HepG2 (cell line): ENCODE data around the gene ALG14. TPM values are rescaled to one million over a fixed set of nuclear protein-coding genes. Genes with fewer than 3 reads are reported as not detected.
A peak's percentile ranks its signal among the peaks of the same experiment; 100 is the strongest.

ENCODE experiments used
- KLF6 ChIP-seq: IDR thresholded peaks from 2 replicates; pipeline ENCODE4 v1.8.0; 2016; ENCODE audit warnings: missing biosample characterization, missing genetic modification reagents
- KMT2A ChIP-seq: sonication (generic); formaldehyde crosslinking; IDR thresholded peaks from 2 replicates; pipeline ENCODE4 v1.4.0; 2020; ENCODE audit warnings: missing genetic modification reagents
- MAFF ChIP-seq: IDR thresholded peaks from 2 replicates; pipeline ENCODE4 v1.6.1; 2011; ENCODE audit warnings: low read depth, low read length, improper control_type of control experiment
- NFKB2 ChIP-seq: sonication (generic); formaldehyde crosslinking; IDR thresholded peaks from 2 replicates; pipeline ENCODE4 v1.4.0; 2020; ENCODE audit warnings: missing genetic modification reagents, borderline replicate concordance
- NFYB ChIP-seq: sonication (generic); formaldehyde crosslinking; IDR thresholded peaks from 2 replicates; pipeline ENCODE4 v1.4.0; 2020; ENCODE audit warnings: missing genetic modification reagents
- ZMYM4 ChIP-seq: sonication (generic); formaldehyde crosslinking; IDR thresholded peaks from 2 replicates; pipeline ENCODE4 v1.8.1; 2023; ENCODE audit warnings: mild to moderate bottlenecking, missing genetic modification reagents
- ZNF142 ChIP-seq: sonication (generic); formaldehyde crosslinking; IDR thresholded peaks from 2 replicates; pipeline ENCODE4 v1.4.0; 2020; ENCODE audit warnings: missing genetic modification reagents
- ZNF292 ChIP-seq: sonication (generic); formaldehyde crosslinking; IDR thresholded peaks from 2 replicates; pipeline ENCODE4 v1.8.1; 2022; ENCODE audit warnings: mild to moderate bottlenecking, low read depth, missing genetic modification reagents, borderline replicate concordance
- ZNF414 ChIP-seq: sonication (generic); formaldehyde crosslinking; IDR thresholded peaks from 2 replicates; pipeline ENCODE4 v1.5.0; 2020; ENCODE audit warnings: missing genetic modification reagents
- polyA plus RNA-seq, 8 experiments: library from polyadenylated mRNA; depleted of rRNA in 3 of 8; stranded (reverse) in 7 of 8; unstranded in 1 of 8; fragments of >200 nt; fragmentation: Illumina TruSeq in 4 of 8; extraction: Trizol in 4 of 8; gene quantifications; 2 replicates each; pipeline versions ENCODE4 v1.2.1 to v1.2.3, GENCODE V29; 2011 to 2016; ENCODE audit warnings: low read depth in 4 of 8, missing spikeins in 1 of 8, mixed read lengths in 1 of 8; ENCODE audit not compliant: insufficient read depth in 1 of 8
- total RNA-seq, 5 experiments: library from RNA; depleted of rRNA; stranded (reverse); fragments of >200 nt; fragmentation: Illumina TruSeq; extraction: Trizol; gene quantifications; 2 replicates each; pipeline ENCODE4 v1.2.3, GENCODE V29; 2016; ENCODE audit warnings: low read depth in 1 of 5
- TF ChIP-seq, protein P1 (sequence below): sonication (generic); formaldehyde crosslinking; IDR thresholded peaks from 2 replicates; pipeline ENCODE4 v1.5.1; 2020; ENCODE audit warnings: mild to moderate bottlenecking, missing genetic modification reagents
- TF ChIP-seq, protein P2 (sequence below): sonication (generic); formaldehyde crosslinking; conservative IDR thresholded peaks from 2 replicates; pipeline ENCODE4 v1.4.0; 2020; ENCODE audit warnings: missing genetic modification reagents
- TF ChIP-seq, protein P3 (sequence below): IDR thresholded peaks from 2 replicates; pipeline ENCODE4 v1.6.1; 2016; ENCODE audit warnings: low read depth, borderline replicate concordance

The ALG14 gene
- total and polyA plus RNA-seq, 2 of the 13 experiments (the other 11 are each of a cell fraction or from before 2014, with no cell fraction given), result 4.5 to 12.7 TPM

DNA sequence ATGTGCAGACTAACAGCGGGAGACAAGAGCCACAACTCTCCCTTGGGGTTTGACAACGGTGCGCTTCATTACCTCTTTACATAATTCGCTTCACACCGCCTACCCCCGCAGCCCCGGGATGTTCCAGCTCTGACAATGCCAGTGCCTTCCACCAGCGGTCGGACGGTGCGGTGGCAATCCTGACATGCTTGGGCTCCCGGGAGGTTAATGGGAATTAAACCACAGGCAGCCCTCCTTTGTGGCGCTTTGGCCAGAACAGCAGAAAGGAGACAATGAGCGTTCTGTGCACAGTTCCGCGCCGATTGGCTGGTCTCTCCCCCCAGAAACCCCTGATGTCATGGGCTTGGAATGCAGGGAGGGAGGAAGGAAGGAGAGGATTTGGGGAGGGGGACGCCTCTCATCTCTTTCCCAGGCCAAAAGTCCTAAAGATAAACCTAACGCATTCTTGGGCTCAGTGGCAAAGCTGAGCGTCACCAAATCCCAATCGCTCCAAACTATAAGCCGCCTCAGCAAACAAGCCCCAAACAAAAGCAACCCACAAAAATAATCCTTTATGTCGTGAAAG is 147.1 kb downstream of the ALG14 start (continued):
- TF ChIP-seq ZNF292 (CRISPR knock-in tag) (peak; percentile 54; the same call in 1 of the 2 replicates), KLF6 (peak; percentile 5; the same call in 1 of the 2 replicates), ZMYM4 (CRISPR knock-in tag) (peak; percentile 69), ZNF414 (CRISPR knock-in tag) (0 out of 2 replicates have a peak, but pooled peaks have one; percentile 40), NFKB2 (CRISPR knock-in tag) (no peak), NFYB (peak; percentile 41; the same call in 1 of the 2 replicates), KMT2A (CRISPR knock-in tag) (no peak), ZNF142 (CRISPR knock-in tag) (0 out of 2 replicates have a peak, but pooled peaks have one; percentile 43), MAFF (no peak)
- TF ChIP-seq, protein P1, sequence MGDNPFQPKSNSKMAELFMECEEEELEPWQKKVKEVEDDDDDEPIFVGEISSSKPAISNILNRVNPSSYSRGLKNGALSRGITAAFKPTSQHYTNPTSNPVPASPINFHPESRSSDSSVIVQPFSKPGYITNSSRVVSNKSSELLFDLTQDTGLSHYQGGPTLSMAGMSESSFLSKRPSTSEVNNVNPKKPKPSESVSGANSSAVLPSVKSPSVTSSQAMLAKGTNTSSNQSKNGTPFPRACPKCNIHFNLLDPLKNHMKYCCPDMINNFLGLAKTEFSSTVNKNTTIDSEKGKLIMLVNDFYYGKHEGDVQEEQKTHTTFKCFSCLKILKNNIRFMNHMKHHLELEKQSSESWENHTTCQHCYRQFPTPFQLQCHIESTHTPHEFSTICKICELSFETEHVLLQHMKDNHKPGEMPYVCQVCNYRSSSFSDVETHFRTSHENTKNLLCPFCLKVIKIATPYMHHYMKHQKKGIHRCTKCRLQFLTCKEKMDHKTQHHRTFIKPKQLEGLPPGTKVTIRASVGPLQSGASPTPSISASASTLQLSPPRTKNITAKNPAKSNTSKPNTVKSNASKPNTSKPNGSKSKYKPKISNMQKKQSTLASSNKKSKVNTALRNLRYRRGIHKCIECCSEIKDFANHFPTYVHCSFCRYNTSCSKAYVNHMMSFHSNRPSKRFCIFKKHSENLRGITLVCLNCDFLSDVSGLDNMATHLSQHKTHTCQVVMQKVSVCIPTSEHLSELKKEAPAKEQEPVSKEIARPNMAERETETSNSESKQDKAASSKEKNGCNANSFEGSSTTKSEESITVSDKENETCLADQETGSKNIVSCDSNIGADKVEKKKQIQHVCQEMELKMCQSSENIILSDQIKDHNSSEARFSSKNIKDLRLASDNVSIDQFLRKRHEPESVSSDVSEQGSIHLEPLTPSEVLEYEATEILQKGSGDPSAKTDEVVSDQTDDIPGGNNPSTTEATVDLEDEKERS, result 0 out of 2 replicates have a peak, but pooled peaks have one; percentile 41
- TF ChIP-seq, protein P2, sequence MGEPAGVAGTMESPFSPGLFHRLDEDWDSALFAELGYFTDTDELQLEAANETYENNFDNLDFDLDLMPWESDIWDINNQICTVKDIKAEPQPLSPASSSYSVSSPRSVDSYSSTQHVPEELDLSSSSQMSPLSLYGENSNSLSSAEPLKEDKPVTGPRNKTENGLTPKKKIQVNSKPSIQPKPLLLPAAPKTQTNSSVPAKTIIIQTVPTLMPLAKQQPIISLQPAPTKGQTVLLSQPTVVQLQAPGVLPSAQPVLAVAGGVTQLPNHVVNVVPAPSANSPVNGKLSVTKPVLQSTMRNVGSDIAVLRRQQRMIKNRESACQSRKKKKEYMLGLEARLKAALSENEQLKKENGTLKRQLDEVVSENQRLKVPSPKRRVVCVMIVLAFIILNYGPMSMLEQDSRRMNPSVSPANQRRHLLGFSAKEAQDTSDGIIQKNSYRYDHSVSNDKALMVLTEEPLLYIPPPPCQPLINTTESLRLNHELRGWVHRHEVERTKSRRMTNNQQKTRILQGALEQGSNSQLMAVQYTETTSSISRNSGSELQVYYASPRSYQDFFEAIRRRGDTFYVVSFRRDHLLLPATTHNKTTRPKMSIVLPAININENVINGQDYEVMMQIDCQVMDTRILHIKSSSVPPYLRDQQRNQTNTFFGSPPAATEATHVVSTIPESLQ (CRISPR knock-in tag), result no peak
- TF ChIP-seq, protein P3, sequence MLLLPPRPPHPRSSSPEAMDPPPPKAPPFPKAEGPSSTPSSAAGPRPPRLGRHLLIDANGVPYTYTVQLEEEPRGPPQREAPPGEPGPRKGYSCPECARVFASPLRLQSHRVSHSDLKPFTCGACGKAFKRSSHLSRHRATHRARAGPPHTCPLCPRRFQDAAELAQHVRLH, result no peak
